ENCODE results near the gene KCNJ10. TPM values are rescaled to one million over a fixed set of nuclear protein-coding genes. Genes with fewer than 3 reads are reported as not detected.
A peak's percentile ranks its signal among the peaks of the same experiment; 100 is the strongest.

KCNJ10 gene
- total RNA-seq, 4 donors from 2014 or later: not detected

DNA sequence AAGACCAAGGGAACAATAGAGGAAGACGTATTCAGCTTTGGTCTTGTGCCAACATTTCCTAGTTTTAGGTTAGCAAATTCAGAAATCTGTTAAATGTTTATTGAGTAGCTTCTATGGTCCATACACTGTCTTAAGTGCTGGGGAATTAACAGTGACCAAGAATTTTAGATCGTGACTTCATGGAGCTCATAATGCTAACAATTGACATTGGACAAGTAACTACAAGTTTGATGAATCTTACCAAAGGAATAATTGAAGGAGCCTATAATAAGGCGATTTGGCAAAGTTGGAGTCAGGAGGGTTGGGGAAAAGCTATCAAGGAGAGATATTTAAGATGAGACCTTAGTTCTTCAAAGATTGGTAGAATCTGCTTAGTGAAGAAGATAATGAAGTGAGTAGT, 114.5 kb downstream of the KCNJ10 start:
- H3K27ac ChIP-seq: no peak overlapping the region
- 39% methylated on average over 3 of the region's 3 CpGs for WGBS

DNA sequence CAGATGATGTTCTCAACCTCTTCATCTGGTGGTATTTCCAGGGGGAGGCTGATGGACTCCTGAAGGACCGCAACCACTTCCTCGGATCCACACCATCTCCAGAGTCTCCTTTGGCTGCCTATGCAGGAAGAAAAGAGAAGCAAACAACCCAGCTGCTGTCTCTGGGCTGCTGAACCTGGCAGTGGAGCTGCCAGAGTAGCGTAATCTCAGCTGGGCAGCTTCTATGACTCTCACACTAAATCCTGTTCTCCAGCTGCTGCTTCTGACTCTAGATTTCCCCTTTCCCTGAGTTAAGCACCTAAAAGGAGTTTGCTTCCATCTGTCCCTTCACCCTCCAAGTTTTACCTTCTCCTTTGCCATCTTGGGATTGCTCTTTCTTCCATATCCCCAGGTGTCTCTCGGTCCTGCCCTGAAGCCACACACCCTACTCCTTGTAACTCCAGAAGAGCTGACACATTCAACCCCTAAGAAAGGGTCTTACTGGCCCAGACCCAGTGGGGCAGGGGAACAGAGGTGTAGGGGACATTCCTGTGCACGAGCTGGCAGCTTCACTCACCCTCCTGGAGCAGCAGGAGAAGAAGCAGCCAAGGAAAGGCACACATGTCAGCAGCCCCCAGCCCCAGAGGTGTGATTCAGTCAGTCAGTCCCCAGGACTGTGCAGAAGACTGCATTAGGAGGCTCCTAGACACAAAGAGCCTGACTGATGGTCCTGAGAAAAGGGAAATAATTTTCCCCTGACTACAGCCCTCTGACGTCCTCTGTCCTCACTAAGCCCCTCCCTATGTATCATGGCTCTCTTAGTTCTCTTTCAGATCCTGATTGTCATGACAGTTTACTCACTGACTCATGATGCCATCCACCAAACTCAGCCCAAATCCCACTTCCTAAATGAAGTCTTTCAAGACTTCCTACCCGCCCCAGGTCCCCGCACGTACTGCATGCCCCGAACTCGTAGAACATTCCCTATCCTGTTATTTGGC, 116.1 kb downstream of the KCNJ10 start, which contains the start of gene SLAMF9:
TSS of gene SLAMF9 (minus strand) at position 702 of the 980 bp plus-strand sequence. CDS start at position 602, 100 bp downstream.
- H3K4me1 ChIP-seq: peaks cover 17% of the 10 kb centered on the region
- DNase-seq (ENCODE audit: low spot score in 2 of 2): peak in 1 of 2 donors; percentile 63
- H3K9me3 ChIP-seq: no peaks in the 10 kb centered on the region
- H3K27me3 ChIP-seq: peaks cover 5% of the 10 kb centered on the region
- H3K4me3 ChIP-seq: no peak within 1 kb of the TSS
- TF ChIP-seq POLR2AphosphoS5 (IDR thresholded peaks at IDR 0.05) (no peak), POLR2A (IDR thresholded peaks at IDR 0.05) (no peak), EP300 (IDR thresholded peaks at IDR 0.05) (no peak)
- TF ChIP-seq, protein P1, sequence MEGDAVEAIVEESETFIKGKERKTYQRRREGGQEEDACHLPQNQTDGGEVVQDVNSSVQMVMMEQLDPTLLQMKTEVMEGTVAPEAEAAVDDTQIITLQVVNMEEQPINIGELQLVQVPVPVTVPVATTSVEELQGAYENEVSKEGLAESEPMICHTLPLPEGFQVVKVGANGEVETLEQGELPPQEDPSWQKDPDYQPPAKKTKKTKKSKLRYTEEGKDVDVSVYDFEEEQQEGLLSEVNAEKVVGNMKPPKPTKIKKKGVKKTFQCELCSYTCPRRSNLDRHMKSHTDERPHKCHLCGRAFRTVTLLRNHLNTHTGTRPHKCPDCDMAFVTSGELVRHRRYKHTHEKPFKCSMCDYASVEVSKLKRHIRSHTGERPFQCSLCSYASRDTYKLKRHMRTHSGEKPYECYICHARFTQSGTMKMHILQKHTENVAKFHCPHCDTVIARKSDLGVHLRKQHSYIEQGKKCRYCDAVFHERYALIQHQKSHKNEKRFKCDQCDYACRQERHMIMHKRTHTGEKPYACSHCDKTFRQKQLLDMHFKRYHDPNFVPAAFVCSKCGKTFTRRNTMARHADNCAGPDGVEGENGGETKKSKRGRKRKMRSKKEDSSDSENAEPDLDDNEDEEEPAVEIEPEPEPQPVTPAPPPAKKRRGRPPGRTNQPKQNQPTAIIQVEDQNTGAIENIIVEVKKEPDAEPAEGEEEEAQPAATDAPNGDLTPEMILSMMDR (IDR thresholded peaks at IDR 0.05): no peak
- no peaks in the 10 kb centered on the region for H3K36me3 ChIP-seq
- H3K27ac ChIP-seq: no peak within 1 kb of the TSS
- WGBS: 81% methylated on average over 11 of the region's 11 CpGs

More for the DNA sequence above, 114.5 kb downstream of the KCNJ10 start:
- Histone ChIP-seq H3K27me3 (peaks cover 5% of the 10 kb centered on the region), H3K4me1 (peaks cover 12% of the 10 kb centered on the region), H3K4me3 (no peak overlapping the region), H3K9me3 (no peaks in the 10 kb centered on the region), H3K36me3 (no peaks in the 10 kb centered on the region)
- no peak for TF ChIP-seq POLR2A (IDR thresholded peaks at IDR 0.05)
- no peak for TF ChIP-seq EP300 (IDR thresholded peaks at IDR 0.05)
- TF ChIP-seq, protein P1 (IDR thresholded peaks at IDR 0.05): no peak
- no peak for DNase-seq (ENCODE audit: low spot score in 2 of 2)

DNA sequence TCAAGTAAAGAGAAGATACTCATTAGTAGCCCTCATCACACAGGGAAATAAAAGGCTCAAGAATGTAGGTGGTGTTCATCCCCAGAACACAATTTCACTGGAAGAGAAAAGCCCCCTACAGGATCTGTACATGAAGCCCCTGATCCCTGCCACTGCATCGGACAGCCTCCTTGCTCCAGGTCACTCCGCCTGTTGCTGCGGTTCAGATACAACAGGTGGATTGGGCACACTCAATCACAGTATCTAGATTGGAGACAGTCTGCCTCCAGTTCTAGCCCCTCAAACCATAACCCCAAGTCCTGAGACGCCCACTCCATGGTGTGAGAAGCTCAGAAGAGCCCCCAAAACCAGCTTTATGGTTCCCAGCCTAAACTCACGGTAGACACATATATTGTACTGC, 117.0 kb downstream of the KCNJ10 start:
- H3K36me3 ChIP-seq: no peaks in the 10 kb centered on the region
- no peak overlapping the region for H3K27ac ChIP-seq
- DNase-seq (ENCODE audit: low spot score in 2 of 2): peak in 1 of 2 donors; percentile 64
- peaks cover 17% of the 10 kb centered on the region for H3K4me1 ChIP-seq
- TF ChIP-seq, protein P1 (IDR thresholded peaks at IDR 0.05): no peak
- TF ChIP-seq EP300 (IDR thresholded peaks at IDR 0.05): no peak
- no peak for TF ChIP-seq POLR2A (IDR thresholded peaks at IDR 0.05)
- TF ChIP-seq POLR2AphosphoS5 (IDR thresholded peaks at IDR 0.05): no peak
- WGBS: 98% methylated on average over 4 of the region's 5 CpGs
- H3K4me3 ChIP-seq: no peak overlapping the region
- H3K9me3 ChIP-seq: no peaks in the 10 kb centered on the region
- H3K27me3 ChIP-seq: peaks cover 5% of the 10 kb centered on the region

DNA sequence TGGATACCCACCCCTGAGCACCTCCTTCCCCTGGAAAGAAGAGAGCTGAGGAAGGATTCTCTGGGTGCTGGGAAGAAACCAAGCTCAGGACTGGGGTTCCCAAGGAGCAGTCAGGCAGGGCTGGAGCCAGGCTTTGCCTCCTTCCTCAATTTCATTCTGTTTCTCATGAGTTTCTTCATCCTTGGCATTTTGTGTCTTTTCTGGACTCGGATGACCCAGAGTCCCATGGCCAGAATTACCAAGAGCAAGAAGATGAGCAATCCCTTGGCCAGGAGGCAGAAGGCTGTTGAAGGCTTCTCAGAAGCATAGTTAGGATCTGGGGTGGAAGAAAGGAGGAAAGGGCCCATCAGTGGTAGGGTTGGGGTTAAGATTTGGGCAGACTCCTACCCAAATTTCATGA, 118.4 kb downstream of the KCNJ10 start:
- peak in 1 of 2 donors; percentile 45 for DNase-seq (ENCODE audit: low spot score in 2 of 2)
- Histone ChIP-seq H3K36me3 (no peaks in the 10 kb centered on the region), H3K27me3 (peaks cover 5% of the 10 kb centered on the region), H3K9me3 (no peaks in the 10 kb centered on the region), H3K4me3 (no peak overlapping the region), H3K27ac (no peak overlapping the region), H3K4me1 (peaks cover 22% of the 10 kb centered on the region)
- no peak for TF ChIP-seq POLR2AphosphoS5 (IDR thresholded peaks at IDR 0.05)
- TF ChIP-seq, protein P1 (IDR thresholded peaks at IDR 0.05): no peak
- no peak for TF ChIP-seq EP300 (IDR thresholded peaks at IDR 0.05)
- no peak for TF ChIP-seq POLR2A (IDR thresholded peaks at IDR 0.05)
- 82% methylated on average over 1 of the region's 1 CpG for WGBS

DNA sequence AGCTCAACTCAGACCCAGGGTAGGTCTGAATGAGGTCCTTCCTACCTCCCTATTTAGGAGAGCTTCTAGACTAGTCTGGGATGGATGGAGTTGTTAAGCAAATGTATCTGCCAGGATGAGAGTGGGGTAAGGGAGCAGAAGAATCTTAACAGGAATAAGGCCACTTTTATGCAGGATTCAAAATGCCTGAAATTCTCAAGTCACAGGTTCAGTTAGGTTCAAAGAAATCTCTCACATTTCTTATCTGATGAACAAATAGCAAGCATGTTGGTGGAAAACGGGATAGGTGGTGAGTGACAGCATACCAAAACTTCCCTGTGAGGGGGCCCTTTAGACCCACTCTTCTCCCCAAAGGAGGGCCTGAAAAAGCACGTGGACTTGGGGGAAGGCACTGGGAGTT, 118.9 kb downstream of the KCNJ10 start:
- no peak overlapping the region for H3K27ac ChIP-seq
- TF ChIP-seq, protein P1 (IDR thresholded peaks at IDR 0.05): no peak
- TF ChIP-seq POLR2AphosphoS5 (IDR thresholded peaks at IDR 0.05) (no peak), EP300 (IDR thresholded peaks at IDR 0.05) (no peak), POLR2A (IDR thresholded peaks at IDR 0.05) (no peak)
- H3K36me3 ChIP-seq: no peaks in the 10 kb centered on the region
- no peak overlapping the region for H3K4me3 ChIP-seq
- no peak for DNase-seq (ENCODE audit: low spot score in 2 of 2)
- WGBS: 72% methylated on average over 2 of the region's 2 CpGs
- peaks cover 5% of the 10 kb centered on the region for H3K27me3 ChIP-seq
- peaks cover 28% of the 10 kb centered on the region for H3K4me1 ChIP-seq
- no peaks in the 10 kb centered on the region for H3K9me3 ChIP-seq

Data from suprapubic skin (tissue), 4 donors.